Activated CD4-positive, alpha-beta T cell treated with anti-CD3 and anti-CD28 coated beads for 36 hours (primary cell): Measurements from ENCODE around the gene RGR. TPM values are rescaled to one million over a fixed set of nuclear protein-coding genes. Genes with fewer than 3 reads are reported as not detected.

Experiments
- ATAC-seq: fragments of 200-7000 bp; cut with Tn5 transposase; one replicate; pipeline ENCODE4 v1.10.0; 2021; ENCODE audit warnings: mild to moderate bottlenecking, moderate library complexity
- CTCF ChIA-PET: fragments of 350-600 bp; sonication (Branson Sonifier 250); formaldehyde crosslinking; loops from one replicate; lab custom pipeline; 2021; ENCODE audit warnings: antibody characterized with exemption; lab: Charles Lee
- POLR2A ChIA-PET: fragments of 350-600 bp; sonication (Branson Sonifier 250); formaldehyde crosslinking; loops from one replicate; lab custom pipeline; 2021; ENCODE audit warnings: antibody characterized with exemption, inconsistent platforms; lab: Charles Lee
- DNase-seq: peaks from one replicate; pipeline ENCODE4 v3.0.0-alpha.2; 2020
- H3K27ac Mint-ChIP-seq: one replicate; pipeline ENCODE4 v1.8.0; 2021; ENCODE audit warnings: mixed read lengths
- H3K27me3 Mint-ChIP-seq: one replicate; pipeline ENCODE4 v1.8.0; 2021; ENCODE audit warnings: mixed read lengths
- H3K36me3 Mint-ChIP-seq: one replicate; pipeline ENCODE4 v1.8.0; 2021; ENCODE audit warnings: low read depth, mixed read lengths
- H3K4me1 Mint-ChIP-seq: one replicate; pipeline ENCODE4 v1.8.0; 2021; ENCODE audit warnings: mixed read lengths
- H3K4me3 Mint-ChIP-seq: one replicate; pipeline ENCODE4 v1.8.0; 2021; ENCODE audit warnings: mild to moderate bottlenecking, moderate library complexity, mixed read lengths
- H3K9me3 Mint-ChIP-seq: one replicate; pipeline ENCODE4 v1.8.0; 2021; ENCODE audit warnings: low read depth, mixed read lengths
- intact Hi-C, 2 experiments: fragments of 100-400 bp; cut with DNase I in 1 of 2; cut with micrococcal nuclease in 1 of 2; formaldehyde crosslinking; loops; one replicate each; pipeline versions ENCODE4 v1.14.2 to v1.15.1; 2022 to 2024; cut with DNase I, micrococcal nuclease
- total RNA-seq, 2 experiments: library from RNA; stranded (reverse); gene quantifications; one replicate each; pipeline ENCODE4 v1.2.3, GENCODE V29; 2021

The RGR gene
- total RNA-seq, 2 experiments from 2014 or later = not detected

DNA sequence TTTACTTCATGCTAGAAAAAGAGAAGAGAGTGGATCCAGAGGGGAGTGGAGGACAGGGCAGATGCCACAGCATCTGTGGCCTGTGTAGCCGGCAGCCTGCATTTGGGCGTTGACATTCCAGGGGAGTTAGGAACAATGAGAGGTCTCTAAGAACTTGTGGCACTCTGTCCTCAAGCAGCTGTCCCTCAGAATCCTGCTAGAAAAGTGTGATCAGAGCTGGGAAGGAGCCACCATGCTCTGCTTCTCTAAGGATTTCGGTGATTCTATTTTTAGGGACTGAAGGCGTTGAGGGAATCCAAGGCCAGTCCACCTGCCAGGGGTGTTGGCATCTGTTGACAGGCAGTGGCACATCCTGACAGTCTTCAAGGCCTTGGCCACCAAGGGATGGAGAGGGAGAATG is 27.1 kb upstream of the RGR start:
- Mint-ChIP-seq H3K9me3 (peaks cover 6% of the 10 kb centered on the region), H3K4me1 (no peaks in the 10 kb centered on the region), H3K4me3 (no peak overlapping the region), H3K27me3 (peaks cover 8% of the 10 kb centered on the region), H3K36me3 (no peaks in the 10 kb centered on the region), H3K27ac (no peak overlapping the region)
- CTCF ChIA-PET = interaction anchor here (1.3 to 7.5 kb wide), 3 partner anchors 10 to 69 kb away, joined by 3 to 61 read pairs (median 6); no protein-coding TSS in a partner anchor
- ATAC-seq (no peak), DNase-seq (no peak)
- intact Hi-C loops = no loop called here
- POLR2A ChIA-PET = no interaction called here

DNA sequence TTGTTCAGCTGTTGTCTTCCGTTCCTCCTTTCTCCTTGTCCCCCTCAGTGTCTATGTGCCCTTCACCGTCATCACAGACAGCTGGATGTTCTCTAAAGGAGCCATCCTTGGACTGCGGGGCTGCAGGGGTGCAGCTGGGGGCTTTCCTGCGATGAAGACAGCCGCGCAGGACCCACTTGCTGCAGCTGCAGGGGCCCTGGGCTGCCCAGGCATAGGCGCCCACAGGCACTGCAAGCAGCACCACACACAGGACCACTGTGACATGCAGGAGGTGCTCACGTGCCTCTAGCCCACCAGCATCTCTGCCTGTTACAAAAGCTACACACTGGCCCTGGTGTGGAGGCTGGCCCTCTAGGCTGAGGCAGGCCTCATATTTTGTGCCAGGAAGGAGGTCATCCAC is 22.9 kb upstream of the RGR start:
- Mint-ChIP-seq H3K27ac (no peak overlapping the region), H3K9me3 (peaks cover 6% of the 10 kb centered on the region), H3K36me3 (no peaks in the 10 kb centered on the region), H3K27me3 (peaks cover 15% of the 10 kb centered on the region), H3K4me1 (no peaks in the 10 kb centered on the region), H3K4me3 (no peak overlapping the region)
- DNase-seq (no peak), ATAC-seq (no peak)
- intact Hi-C loops = no loop called here
- ChIA-PET POLR2A (no interaction called here), CTCF (interaction anchor here (1.6 kb wide), 1 partner anchor 8 kb away, joined by 4 read pairs; no protein-coding TSS in a partner anchor)

DNA sequence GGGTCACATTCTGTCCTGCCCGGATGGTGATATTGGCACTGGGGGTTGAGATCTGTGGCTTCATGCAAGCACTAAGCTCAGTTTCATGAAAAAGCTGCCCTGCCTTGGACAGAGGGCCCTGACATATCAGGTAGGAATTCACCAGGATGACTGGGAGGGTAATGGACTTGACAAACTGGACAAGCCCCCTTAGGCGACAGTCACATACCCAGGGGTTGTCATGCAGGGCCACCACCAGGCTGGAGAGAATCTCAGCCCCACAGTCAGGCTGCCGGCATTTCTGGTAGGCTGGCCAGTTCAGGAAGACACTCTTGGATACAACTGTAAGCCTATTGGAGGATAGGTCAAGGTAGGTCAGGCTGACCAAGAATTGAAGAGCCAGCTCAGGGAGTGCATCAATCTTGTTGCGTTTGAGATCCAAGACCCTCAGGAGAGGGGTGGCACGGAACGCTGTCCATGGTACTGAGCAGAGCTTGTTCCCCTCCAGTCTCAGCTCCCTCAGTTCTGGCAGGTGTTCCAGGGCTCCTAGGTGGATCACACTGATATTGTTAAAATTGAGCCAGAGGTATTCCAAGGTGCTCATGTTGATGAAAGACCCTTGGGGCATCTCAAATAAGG is 20.3 kb upstream of the RGR start:
- H3K4me3 Mint-ChIP-seq = no peak overlapping the region
- peak; percentile 29 for DNase-seq
- no peaks in the 10 kb centered on the region for H3K4me1 Mint-ChIP-seq
- ATAC-seq = no peak
- peaks cover 19% of the 10 kb centered on the region for H3K27me3 Mint-ChIP-seq
- ChIA-PET CTCF (interaction anchor here (1.5 kb wide), 1 partner anchor 312 kb away, joined by 4 read pairs; no protein-coding TSS in a partner anchor), POLR2A (no interaction called here)
- intact Hi-C loops = no loop called here
- no peak overlapping the region for H3K27ac Mint-ChIP-seq
- peaks cover 2% of the 10 kb centered on the region for H3K9me3 Mint-ChIP-seq
- no peaks in the 10 kb centered on the region for H3K36me3 Mint-ChIP-seq

DNA sequence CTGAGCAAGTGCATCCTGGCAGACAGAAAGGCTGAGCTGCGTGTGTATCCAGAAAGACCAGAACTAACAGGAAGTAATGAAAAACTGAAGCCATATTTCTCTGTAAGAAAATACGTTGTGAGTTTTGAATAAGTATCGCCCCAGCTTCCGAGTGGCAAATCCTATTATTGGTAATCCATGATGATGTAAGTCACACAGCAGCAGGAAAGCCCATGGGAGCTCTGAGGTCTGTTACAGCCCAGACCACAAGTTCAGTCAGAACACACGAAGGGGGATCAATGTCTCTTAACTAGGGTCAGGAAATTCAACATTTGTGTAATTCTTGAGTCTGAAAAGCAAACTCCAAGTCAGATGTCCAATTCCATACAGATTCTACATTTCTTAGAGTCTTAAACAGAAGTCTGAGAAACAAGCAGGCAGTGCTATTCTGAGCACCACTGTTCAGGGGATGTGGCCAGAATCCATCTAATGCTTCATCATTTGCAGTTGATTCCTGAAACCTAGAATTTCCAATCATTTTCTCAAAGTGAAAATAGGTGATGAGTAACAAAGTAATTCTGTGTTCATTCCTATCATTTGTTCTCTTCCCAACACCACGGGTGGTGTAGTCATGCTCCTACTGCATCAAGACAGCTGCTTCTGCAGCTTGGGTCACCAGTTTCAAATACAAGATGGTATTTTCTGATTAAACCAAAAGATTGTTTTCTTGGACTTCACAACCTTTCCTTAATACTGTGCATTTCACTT is 19.3 kb upstream of the RGR start, which contains the start of gene LRIT2:
LRIT2 (minus strand) TSS at position 118 of the 747 bp plus-strand sequence; CDS start at position 94, 24 bp downstream.
- Mint-ChIP-seq H3K36me3 (no peaks in the 10 kb centered on the region), H3K9me3 (no peaks in the 10 kb centered on the region), H3K4me3 (no peak within 1 kb of the TSS), H3K27me3 (peaks cover 16% of the 10 kb centered on the region), H3K4me1 (no peaks in the 10 kb centered on the region), H3K27ac (no peak within 1 kb of the TSS)
- CTCF ChIA-PET = interaction anchor here (0.6 to 1.5 kb wide), 2 partner anchors 12 to 311 kb away, joined by 3 to 4 read pairs; no protein-coding TSS in a partner anchor
- ATAC-seq (no peak), DNase-seq (no peak)
- intact Hi-C loops = no loop called here
- POLR2A ChIA-PET = no interaction called here

DNA sequence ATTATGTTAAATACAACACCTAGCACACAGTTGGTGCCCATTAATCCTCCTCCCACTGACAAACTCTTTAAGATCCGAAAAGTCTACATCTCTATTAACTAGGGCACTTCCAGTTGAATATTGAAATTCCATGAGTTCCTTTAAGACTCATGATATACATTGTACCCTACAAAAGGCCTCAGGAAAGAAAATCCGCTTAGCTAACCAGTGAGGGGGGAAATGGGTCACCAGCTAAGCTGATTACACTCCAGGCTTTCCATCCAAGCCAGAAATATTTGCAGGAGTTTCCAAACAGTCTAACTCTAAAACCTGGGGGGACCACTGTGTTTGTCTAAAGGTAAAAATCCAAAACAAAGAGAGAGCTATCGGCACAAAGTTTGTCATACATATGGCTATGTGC is 18.2 kb upstream of the RGR start:
- Mint-ChIP-seq H3K4me1 (no peaks in the 10 kb centered on the region), H3K36me3 (no peaks in the 10 kb centered on the region), H3K27me3 (peaks cover 15% of the 10 kb centered on the region), H3K4me3 (no peak overlapping the region), H3K9me3 (no peaks in the 10 kb centered on the region), H3K27ac (no peak overlapping the region)
- DNase-seq = no peak
- POLR2A ChIA-PET = interaction anchor here (0.5 kb wide), 1 partner anchor 160 kb away, joined by 3 read pairs; no protein-coding TSS in a partner anchor
- intact Hi-C loops = no loop called here
- ATAC-seq = no peak
- CTCF ChIA-PET = interaction anchor here (1.7 kb wide), 1 partner anchor 11 kb away, joined by 7 read pairs; no protein-coding TSS in a partner anchor

DNA sequence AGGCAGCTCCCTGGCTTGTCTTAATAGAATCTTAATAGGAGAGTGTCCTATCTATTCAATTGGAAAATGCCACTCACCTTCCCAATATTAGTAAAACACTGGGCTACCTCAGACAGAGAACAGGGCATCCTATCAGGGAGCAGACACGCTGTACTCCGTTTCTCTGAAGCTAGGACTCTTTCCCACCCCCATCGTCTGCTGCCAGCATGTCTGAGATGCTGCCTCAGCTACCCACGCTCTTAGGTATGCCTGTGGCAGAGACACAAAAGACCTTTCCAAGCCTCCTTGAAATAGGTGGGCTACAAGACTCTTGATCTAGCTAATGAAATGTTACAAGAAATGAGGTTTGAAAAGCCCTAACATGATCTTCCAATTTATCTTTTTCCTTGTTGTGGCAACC is 17.0 kb upstream of the RGR start:
- Mint-ChIP-seq H3K9me3 (no peaks in the 10 kb centered on the region), H3K27ac (no peak overlapping the region), H3K4me1 (no peaks in the 10 kb centered on the region), H3K4me3 (no peak overlapping the region), H3K36me3 (no peaks in the 10 kb centered on the region), H3K27me3 (peaks cover 17% of the 10 kb centered on the region)
- no peak for DNase-seq
- POLR2A ChIA-PET = no interaction called here
- intact Hi-C loops = no loop called here
- CTCF ChIA-PET = interaction anchor here (0.6 to 1.7 kb wide), 3 partner anchors 12 to 114 kb away, joined by 3 to 7 read pairs (median 3); no protein-coding TSS in a partner anchor
- ATAC-seq = no peak

DNA sequence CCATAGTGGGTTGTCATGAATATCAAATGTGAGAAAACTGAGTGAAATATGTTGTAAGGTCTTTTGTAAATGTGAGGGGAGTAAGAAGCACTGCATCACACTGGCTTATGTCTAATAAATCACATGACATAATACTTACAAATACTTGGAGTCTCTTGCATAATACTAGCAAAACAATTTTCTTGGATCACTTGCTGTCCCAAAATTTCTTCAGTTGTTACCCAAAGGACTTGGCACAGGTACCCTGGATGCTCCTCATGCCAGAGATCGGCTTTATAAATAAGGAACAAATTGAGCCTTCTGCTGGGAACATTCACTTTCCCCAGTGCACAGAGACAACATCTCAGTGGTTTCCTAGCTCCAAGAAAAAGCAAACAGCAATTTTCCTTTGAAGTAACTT is 14.5 kb upstream of the RGR start:
- intact Hi-C loops = no loop called here
- POLR2A ChIA-PET = no interaction called here
- no peaks in the 10 kb centered on the region for H3K36me3 Mint-ChIP-seq
- CTCF ChIA-PET = no interaction called here
- H3K4me1 Mint-ChIP-seq = no peaks in the 10 kb centered on the region
- ATAC-seq = no peak
- no peaks in the 10 kb centered on the region for H3K9me3 Mint-ChIP-seq
- H3K4me3 Mint-ChIP-seq = no peak overlapping the region
- DNase-seq = no peak
- peaks cover 15% of the 10 kb centered on the region for H3K27me3 Mint-ChIP-seq
- H3K27ac Mint-ChIP-seq = no peak overlapping the region

DNA sequence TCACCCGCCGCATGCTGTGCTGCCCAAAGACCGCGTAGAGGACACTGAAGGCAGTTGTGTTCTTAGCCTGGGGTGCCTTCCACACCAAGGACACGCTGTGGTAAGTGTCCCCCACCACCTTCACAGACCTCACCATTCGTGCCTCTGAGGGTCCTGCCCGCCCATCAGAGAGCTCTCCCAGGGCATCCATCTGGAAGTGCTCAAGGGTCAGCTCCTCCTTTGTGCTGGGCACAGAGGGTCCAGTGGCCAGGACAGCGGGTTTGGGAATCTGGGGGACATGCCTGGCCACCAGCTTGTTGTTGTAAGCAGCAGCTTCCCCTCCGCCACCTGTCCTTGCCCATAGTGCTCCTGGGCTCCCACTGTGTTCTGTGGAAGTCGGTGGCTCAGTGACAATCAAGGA is 12.5 kb upstream of the RGR start:
- Mint-ChIP-seq H3K4me1 (no peaks in the 10 kb centered on the region), H3K27me3 (peaks cover 16% of the 10 kb centered on the region), H3K4me3 (no peak overlapping the region), H3K27ac (no peak overlapping the region), H3K9me3 (no peaks in the 10 kb centered on the region), H3K36me3 (no peaks in the 10 kb centered on the region)
- ChIA-PET CTCF (interaction anchor here (1.1 kb wide), 1 partner anchor 12 kb away, joined by 3 read pairs; no protein-coding TSS in a partner anchor), POLR2A (no interaction called here)
- no peak for ATAC-seq
- no peak for DNase-seq
- intact Hi-C loops = no loop called here

DNA sequence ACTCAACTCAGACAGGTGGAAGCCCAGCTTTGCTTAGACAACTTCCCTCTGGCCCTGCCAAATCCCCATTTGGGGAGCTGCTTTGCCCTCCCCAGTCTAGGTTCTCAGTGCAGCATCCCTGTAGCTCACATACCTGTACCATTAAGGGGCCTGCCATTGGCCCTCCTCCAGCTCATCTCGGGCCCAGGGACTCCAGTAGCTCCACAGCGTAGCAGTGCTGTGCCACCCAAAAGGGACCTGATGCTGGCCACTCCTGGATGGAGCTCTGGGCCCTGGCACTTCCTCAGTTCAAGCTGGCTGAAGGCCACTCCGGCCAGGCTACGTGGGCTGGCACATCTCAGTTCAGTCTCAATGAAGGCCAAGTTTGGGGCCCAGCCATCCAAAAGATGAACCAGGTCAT is 10.9 kb upstream of the RGR start:
- H3K27me3 Mint-ChIP-seq = peaks cover 15% of the 10 kb centered on the region
- no peak overlapping the region for H3K27ac Mint-ChIP-seq
- no peaks in the 10 kb centered on the region for H3K4me1 Mint-ChIP-seq
- CTCF ChIA-PET = interaction anchor here (0.8 kb wide), 1 partner anchor 10 kb away, joined by 3 read pairs; no protein-coding TSS in a partner anchor
- H3K9me3 Mint-ChIP-seq = no peaks in the 10 kb centered on the region
- POLR2A ChIA-PET = no interaction called here
- DNase-seq = no peak
- no peaks in the 10 kb centered on the region for H3K36me3 Mint-ChIP-seq
- intact Hi-C loops = no loop called here
- no peak for ATAC-seq
- H3K4me3 Mint-ChIP-seq = no peak overlapping the region

DNA sequence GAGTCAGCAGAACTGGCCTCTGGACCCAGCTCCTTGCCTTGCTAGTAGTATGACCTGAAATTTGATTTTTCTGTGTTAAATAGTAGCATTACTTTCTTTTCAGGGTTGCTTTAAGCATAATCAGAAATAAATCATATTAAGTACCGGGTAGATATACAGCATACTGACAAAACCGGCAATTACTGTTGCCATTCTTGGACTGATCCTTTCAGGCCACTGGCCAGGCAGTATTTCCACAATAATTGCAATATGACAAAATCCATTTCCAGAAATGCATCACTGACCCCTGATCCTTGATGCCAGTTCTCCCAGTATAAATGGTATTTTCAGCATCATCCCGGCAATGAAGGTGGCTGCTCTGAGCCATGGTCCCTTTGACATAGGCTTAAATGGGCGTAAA is 10.4 kb upstream of the RGR start:
- Mint-ChIP-seq H3K9me3 (no peaks in the 10 kb centered on the region), H3K36me3 (no peaks in the 10 kb centered on the region), H3K27ac (no peak overlapping the region), H3K4me3 (no peak overlapping the region), H3K4me1 (no peaks in the 10 kb centered on the region), H3K27me3 (peaks cover 12% of the 10 kb centered on the region)
- ChIA-PET POLR2A (no interaction called here), CTCF (no interaction called here)
- intact Hi-C loops = no loop called here
- ATAC-seq (no peak), DNase-seq (no peak)

DNA sequence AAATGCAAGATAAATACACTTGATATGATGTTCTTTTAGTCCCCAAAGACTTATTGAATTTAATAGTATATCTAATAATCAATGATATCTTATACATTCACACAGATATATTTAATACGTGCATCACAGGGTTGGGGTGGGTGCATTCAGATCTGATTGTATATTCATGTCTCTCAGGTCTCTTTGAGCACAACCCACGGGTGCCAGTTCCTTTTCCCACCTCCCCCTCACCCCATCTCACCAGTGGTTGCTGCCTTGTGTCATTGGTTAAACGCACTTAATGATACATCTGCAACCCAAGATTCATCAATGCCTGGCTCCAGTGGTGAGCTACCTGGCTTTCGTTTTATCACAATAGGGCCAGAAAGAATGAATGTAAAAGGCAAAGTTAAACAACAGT is 9.8 kb upstream of the RGR start:
- no peaks in the 10 kb centered on the region for H3K36me3 Mint-ChIP-seq
- POLR2A ChIA-PET = no interaction called here
- H3K4me1 Mint-ChIP-seq = no peaks in the 10 kb centered on the region
- intact Hi-C loops = no loop called here
- H3K27ac Mint-ChIP-seq = no peak overlapping the region
- ATAC-seq (no peak), DNase-seq (no peak)
- H3K27me3 Mint-ChIP-seq = peaks cover 11% of the 10 kb centered on the region
- no peaks in the 10 kb centered on the region for H3K9me3 Mint-ChIP-seq
- CTCF ChIA-PET = no interaction called here
- H3K4me3 Mint-ChIP-seq = no peak overlapping the region
